PC-9 (cell line): ENCODE measurements around the gene CCDC141.

Experiments used
- EZH2 ChIP-seq: fragments of 200-600 bp; sonication (generic); IDR thresholded peaks from 2 replicates; pipeline ENCODE4 v1.8.0; 2017; ENCODE audit warnings: antibody characterized with exemption, low read depth
- TF ChIP-seq, protein P1 (sequence below): fragments of 200-600 bp; sonication (generic); conservative IDR thresholded peaks from 2 replicates; pipeline ENCODE4 v1.6.1; 2017; ENCODE audit warnings: mixed run types, antibody characterized with exemption, mild to moderate bottlenecking, moderate library complexity

DNA sequence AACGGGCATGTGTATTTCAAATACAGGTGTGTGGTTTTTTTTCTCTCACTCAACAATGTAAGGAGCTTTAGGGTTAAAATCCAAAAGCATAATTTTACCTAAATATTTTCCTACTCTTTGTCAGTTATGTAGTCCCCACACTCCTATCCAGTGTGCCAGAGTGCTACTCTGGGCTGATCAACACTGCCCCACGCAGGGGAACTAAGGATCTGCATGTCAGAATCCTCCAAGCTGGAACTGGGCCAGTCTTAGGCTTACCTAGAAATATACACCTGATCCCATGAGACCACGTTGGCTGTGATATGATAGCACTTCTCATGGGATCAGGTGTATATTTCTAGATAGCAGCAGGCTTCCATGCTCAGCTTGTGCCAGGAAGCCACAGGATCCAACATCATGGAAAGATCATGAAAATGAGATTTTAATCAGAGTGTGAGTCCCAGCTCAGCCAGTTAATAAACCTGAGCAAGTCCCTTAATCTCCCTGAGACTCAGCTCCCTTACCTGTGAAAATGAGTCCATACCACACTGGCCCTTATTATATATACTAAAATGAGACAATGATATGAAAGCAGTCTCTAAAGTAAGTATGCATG lies 29.7 kb downstream of the CCDC141 start:
- TF ChIP-seq, protein P1, sequence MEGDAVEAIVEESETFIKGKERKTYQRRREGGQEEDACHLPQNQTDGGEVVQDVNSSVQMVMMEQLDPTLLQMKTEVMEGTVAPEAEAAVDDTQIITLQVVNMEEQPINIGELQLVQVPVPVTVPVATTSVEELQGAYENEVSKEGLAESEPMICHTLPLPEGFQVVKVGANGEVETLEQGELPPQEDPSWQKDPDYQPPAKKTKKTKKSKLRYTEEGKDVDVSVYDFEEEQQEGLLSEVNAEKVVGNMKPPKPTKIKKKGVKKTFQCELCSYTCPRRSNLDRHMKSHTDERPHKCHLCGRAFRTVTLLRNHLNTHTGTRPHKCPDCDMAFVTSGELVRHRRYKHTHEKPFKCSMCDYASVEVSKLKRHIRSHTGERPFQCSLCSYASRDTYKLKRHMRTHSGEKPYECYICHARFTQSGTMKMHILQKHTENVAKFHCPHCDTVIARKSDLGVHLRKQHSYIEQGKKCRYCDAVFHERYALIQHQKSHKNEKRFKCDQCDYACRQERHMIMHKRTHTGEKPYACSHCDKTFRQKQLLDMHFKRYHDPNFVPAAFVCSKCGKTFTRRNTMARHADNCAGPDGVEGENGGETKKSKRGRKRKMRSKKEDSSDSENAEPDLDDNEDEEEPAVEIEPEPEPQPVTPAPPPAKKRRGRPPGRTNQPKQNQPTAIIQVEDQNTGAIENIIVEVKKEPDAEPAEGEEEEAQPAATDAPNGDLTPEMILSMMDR, result peak; percentile 81
- TF ChIP-seq EZH2, result no peak
